HEK293T (cell line): Measurements from ENCODE around the gene SLC7A6OS.

Experiments used
- BHLHE40 ChIP-seq: fragments of 450-650 bp; IDR thresholded peaks from 2 replicates; pipeline ENCODE4 v1.6.1; 2016; ENCODE audit warnings: mild to moderate bottlenecking, moderate library complexity, borderline replicate concordance
- CTBP1 ChIP-seq: fragments of 450-650 bp; IDR thresholded peaks from 2 replicates; pipeline ENCODE4 v1.6.1; 2016; ENCODE audit warnings: borderline replicate concordance
- ELF4 ChIP-seq: fragments of 450-650 bp; IDR thresholded peaks from 2 replicates; pipeline ENCODE4 v1.6.1; 2017; ENCODE audit warnings: antibody characterized with exemption
- FOXA1 ChIP-seq: fragments of 450-650 bp; IDR thresholded peaks from 2 replicates; pipeline ENCODE4 v1.6.1; 2016; ENCODE audit warnings: mild to moderate bottlenecking
- FOXK2 ChIP-seq: fragments of 450-650 bp; IDR thresholded peaks from 2 replicates; pipeline ENCODE4 v1.6.1; 2016; ENCODE audit warnings: mild to moderate bottlenecking
- FOXM1 ChIP-seq: fragments of 450-650 bp; IDR thresholded peaks from 2 replicates; pipeline ENCODE4 v1.6.1; 2017; ENCODE audit warnings: mild to moderate bottlenecking, borderline replicate concordance
- HDGF ChIP-seq: fragments of 450-650 bp; IDR thresholded peaks from 2 replicates; pipeline ENCODE4 v1.6.1; 2017; ENCODE audit warnings: antibody characterized with exemption, borderline replicate concordance
- LEF1 ChIP-seq: fragments of 450-650 bp; IDR thresholded peaks from 2 replicates; pipeline ENCODE4 v1.6.1; 2017; ENCODE audit warnings: mild to moderate bottlenecking, borderline replicate concordance
- NFRKB ChIP-seq: fragments of 450-650 bp; IDR thresholded peaks from 2 replicates; pipeline ENCODE4 v1.6.1; 2016; ENCODE audit warnings: mild to moderate bottlenecking, moderate library complexity
- SP1 ChIP-seq: fragments of 450-650 bp; IDR thresholded peaks from 2 replicates; pipeline ENCODE4 v1.6.1; 2017
- SUZ12 ChIP-seq: fragments of 450-650 bp; IDR thresholded peaks from 2 replicates; pipeline ENCODE4 v1.6.1; 2016; ENCODE audit warnings: mild to moderate bottlenecking
- TARDBP ChIP-seq: fragments of 450-650 bp; IDR thresholded peaks from 2 replicates; pipeline ENCODE4 v1.6.1; 2016
- ZNF384 ChIP-seq: fragments of 450-650 bp; IDR thresholded peaks from 2 replicates; pipeline ENCODE4 v1.6.1; 2016
- TF ChIP-seq, protein P1 (sequence below): fragments of 450-650 bp; IDR thresholded peaks from 2 replicates; pipeline ENCODE4 v1.6.1; 2016

DNA sequence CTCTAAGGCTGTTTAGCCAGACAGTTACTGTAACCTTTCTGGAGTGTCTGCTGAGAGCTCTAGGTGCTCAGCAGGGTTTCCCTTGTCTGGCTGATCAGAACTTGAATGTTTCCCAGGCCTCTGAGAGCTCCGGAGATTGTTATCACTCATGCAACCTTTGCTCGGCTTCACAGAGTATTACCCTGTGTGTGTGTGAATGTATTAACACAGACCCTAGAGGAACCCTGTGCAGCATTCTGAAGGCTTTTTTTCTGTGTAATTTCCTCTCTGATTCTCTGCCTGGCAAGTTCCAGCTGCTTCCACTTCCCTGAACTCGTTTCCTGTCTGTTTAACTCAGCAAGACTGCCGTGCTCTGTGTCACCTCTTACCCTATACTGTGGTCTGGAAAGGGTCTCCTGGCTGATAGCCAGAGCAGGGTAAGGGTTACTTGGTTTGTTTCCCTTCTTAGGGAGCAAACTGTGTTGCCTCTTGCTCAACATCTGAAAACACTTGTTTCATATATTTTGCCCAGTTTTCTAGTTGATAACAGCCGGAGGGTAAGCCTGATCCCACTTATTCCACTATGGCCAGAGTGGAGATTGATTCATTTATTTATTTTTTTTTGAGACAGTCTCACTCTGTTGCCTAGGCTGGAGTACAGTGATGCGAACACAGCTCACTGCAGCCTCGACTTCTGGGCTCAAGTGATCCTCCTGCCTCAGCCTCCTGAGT lies 21.8 kb upstream of the SLC7A6OS start:
- TF ChIP-seq ZNF384, result no peak
- no peak for TF ChIP-seq NFRKB
- no peak for TF ChIP-seq FOXA1
- TF ChIP-seq HDGF, result no peak
- no peak for TF ChIP-seq SP1
- TF ChIP-seq CTBP1, result no peak
- no peak for TF ChIP-seq ELF4
- no peak for TF ChIP-seq SUZ12
- TF ChIP-seq FOXM1, result no peak
- no peak for TF ChIP-seq TARDBP
- no peak for TF ChIP-seq BHLHE40
- TF ChIP-seq, protein P1, sequence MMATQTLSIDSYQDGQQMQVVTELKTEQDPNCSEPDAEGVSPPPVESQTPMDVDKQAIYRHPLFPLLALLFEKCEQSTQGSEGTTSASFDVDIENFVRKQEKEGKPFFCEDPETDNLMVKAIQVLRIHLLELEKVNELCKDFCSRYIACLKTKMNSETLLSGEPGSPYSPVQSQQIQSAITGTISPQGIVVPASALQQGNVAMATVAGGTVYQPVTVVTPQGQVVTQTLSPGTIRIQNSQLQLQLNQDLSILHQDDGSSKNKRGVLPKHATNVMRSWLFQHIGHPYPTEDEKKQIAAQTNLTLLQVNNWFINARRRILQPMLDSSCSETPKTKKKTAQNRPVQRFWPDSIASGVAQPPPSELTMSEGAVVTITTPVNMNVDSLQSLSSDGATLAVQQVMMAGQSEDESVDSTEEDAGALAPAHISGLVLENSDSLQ, result no peak
- no peak for TF ChIP-seq LEF1
- no peak for TF ChIP-seq FOXK2
